GM19452 (cell line): ENCODE results near the gene LNPK.
"Not testable (repeated sequence)": the region's sequence is repeated elsewhere in the genome, so short reads cannot be mapped to it uniquely, and the experiment has no call there.

ENCODE experiments used
- ATAC-seq: cut with Tn5 transposase; IDR thresholded peaks from one replicate; pipeline ENCODE4 v1.9.1; 2021; ENCODE audit not compliant: unreplicated experiment

Gene LNPK

GRCh38 chr2:175913267-175913666, 88.8 kb downstream of the LNPK start:
- ATAC-seq: not testable (repeated sequence)

DNA sequence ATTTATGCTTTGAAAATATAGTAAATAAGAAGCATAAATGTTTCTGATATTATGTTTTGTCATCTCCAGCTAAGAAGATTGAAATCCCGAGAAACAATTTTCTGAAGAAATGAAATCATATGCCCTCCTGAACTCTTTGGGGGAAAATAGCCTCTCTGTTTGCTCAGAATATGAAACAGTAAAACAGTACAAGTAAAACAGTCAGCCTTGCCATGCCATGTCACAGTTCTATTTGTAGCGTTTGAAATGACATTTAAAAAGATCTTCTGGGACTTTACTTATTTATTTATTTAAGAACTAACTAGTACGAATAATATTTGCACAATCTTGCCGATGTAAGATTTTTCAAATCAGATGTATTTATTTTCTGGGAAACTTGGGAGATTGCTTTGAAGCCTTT, 98.0 kb downstream of the LNPK start:
- no peak for ATAC-seq

DNA sequence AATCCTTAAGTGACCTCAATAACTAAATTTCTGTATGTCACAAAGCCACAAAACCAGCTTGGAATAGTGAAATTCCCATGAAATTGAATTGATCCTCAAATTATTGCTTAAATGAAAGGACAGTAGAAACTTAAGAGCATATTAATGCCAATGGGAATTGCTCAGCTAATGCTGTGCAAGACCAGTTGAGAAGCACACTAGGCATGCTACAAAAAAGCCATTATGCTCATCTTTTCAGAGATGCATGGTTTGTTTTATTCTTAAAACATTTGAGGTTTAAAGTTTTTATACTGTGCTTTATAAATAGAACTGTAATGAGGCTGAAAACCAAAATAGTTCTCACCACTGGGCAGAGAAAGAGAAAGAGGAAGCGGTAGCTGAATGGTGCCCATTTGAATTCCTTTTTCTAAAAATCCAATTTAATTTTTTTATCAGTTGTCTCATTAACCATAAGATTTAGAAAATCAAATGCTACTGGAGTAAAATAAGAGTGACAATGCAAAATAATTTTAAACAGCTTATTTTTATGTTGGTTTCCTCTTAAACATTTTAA, 98.6 kb downstream of the LNPK start:
- ATAC-seq: no peak

DNA sequence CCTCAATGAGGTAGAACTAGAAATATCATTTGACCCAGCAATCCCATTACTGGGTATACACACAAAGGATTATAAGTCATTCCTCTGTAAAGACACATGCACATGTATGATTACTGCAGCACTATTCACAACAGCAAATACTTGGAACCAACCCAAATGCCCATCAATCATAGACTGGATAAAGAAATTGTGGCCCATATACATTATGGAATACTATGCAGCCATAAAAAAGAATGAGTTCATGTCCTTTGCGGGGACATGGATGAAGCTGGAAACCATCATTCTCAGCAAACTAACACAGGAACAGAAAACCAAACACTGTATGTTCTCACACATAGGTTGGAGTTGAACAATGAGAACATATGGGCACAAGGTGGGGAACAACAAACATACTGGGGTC, 106.1 kb downstream of the LNPK start:
- not testable (repeated sequence) for ATAC-seq

- ATAC-seq: no peak
These were observed 110.0 kb downstream of the LNPK start for GRCh38 chr2:175892046-175892445.

- no peak for ATAC-seq
These were observed 111.3 kb downstream of the LNPK start for GRCh38 chr2:175890636-175891242.

- ATAC-seq: no peak
These were observed 112.3 kb downstream of the LNPK start for GRCh38 chr2:175889701-175890302.

GRCh38 chr2:175887776-175888175, 114.3 kb downstream of the LNPK start:
- ATAC-seq: no peak

DNA sequence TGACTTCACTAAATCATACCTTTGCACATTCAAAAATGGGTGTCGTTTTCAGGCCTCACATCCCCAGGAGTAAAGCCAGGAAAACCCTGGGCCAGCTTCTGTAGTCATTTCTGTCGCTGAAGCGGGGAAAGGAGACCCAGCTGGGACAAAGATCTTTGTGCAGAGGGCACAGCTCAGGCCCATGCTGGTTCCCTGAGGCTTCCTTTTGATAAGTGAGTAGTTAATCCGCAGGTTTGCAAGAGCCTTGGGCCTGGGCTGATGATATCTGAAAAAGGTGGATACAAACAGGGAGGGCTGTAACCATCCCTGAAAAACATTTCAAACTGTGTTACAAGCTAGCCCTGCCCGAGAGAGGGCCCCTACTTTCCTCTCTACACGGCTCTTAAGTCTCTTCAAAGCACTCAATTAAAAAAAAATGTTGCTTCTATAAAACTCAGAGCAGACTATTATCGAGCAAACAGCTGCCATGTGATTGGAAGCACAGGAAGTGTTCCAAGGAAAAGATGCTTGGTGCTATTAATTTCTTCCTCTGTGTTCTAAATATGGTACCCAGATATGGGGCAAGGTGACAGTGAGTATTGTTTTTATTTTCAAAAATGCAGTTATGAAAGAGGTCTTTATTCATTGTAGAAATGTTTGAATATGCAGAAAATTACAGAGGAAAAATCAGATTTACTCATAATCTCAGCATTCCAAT, 117.2 kb downstream of the LNPK start:
- no peak for ATAC-seq

DNA sequence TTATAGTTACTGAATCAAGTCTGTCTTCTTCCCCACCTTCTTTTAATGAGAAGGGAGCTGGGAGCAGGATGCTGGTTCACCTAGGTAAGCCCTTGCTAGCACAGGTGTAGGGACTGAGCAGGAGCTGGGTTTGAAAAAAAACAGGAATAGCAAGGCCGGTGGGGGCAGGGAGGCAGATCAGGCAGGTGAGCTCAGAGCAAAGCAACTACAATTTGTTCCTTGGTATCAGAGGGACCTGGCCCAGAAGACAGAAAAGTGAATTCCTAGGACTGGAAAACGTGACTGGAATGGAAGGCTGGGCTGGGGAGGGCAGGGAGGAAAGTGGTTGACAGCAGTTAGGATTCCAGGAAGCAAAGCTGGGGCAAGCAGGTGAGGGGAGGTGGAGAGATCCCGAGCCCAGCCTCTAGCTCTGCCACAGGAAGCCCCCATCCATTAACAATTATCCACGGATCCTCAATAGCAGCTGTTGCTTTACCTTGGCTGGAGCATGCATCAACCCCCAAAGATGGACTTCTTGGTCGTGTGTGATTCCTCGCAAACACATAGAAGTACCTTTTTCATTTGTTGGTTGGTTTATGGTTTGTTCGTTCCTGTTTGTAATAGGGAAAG, 118.4 kb downstream of the LNPK start:
- no peak for ATAC-seq

DNA sequence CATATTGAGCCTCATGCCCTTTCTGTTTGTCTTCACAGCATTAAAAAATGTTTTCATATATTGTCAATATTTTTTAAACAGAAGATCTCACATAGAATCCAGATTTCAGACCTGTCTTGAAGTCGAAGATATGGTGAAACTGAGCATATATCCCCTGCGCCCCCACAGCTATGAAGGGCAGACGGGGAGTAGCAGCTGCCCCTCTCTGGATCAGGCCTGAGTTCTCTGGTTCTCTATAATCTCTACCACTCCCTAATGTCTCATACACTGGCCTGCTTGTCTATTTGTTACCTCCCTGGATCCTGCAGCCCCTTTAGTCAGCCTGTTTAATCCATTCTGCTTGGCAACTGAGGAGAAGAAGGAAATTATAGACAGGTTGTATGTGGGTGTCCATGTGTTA, 122.4 kb downstream of the LNPK start:
- no peak for ATAC-seq

DNA sequence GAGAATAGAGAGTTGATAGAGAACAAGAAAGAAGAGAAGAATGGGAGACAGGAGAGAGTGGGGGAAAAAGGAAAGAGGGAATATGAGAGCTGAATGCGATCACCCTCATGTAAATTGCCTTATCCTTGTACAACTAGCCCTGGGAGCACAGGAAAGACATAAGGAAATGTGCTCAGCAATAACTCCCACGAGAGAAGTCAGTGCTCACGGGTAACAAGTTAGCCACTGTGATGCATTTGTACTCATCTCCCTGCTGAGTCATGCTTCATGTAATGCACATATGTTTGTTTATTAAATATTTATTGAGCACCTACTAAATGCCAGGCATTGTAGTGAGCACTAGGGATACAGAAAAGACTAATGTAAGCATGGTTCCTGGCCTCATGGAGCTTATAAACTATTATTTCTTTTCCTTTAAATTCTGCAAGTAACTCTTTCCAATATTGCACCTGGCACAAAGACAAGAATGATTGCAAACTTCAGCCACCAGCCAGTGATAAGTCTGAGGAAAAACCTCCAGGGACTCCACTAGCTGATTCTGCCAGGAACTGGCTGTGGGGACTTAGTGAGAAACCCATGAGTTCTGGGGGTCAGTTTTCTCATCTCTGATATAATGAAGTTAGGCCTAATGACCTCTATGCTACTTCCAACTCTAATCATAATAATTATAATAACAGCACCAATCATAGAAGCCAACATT, 124.1 kb downstream of the LNPK start:
- no peak for ATAC-seq

- no peak for ATAC-seq
These were observed 127.8 kb downstream of the LNPK start for GRCh38 chr2:175874291-175874690.
